OCI-LY3 (cell line): ENCODE measurements around the gene DENND1C.

Experiments
- H2AFZ ChIP-seq: fragments of 200-600, 300-600 bp; shearing (Covaris generic); 2 replicates; pipeline ENCODE4 v1.6.0; 2014; ENCODE audit warnings: antibody characterized with exemption, low read depth, low read length
- H3K27ac ChIP-seq: fragments of 200-600, 300-600 bp; sonication (generic); 2 replicates; pipeline ENCODE4 v1.5.1; 2014; ENCODE audit warnings: mild to moderate bottlenecking, low read length, moderate library complexity, mixed read lengths
- H3K27me3 ChIP-seq: fragments of 200-600, 300-600 bp; sonication (generic); 2 replicates; pipeline ENCODE4 v1.6.1; 2014; ENCODE audit warnings: low read depth, low read length, mixed read lengths
- H3K36me3 ChIP-seq: fragments of 200-600, 300-600 bp; sonication (generic); replicated peaks from 2 replicates; pipeline ENCODE3; 2014; ENCODE audit warnings: low read depth, low read length, mixed read lengths
- H3K4me1 ChIP-seq: fragments of 300-600, 200-600 bp; sonication (generic); 2 replicates; pipeline ENCODE4 v1.6.1; 2014; ENCODE audit warnings: low read length, mixed read lengths
- H3K4me2 ChIP-seq: fragments of 200-600, 300-600 bp; sonication (generic); 2 replicates; pipeline ENCODE4 v1.6.1; 2014; ENCODE audit warnings: low read length, mixed read lengths
- H3K4me3 ChIP-seq: fragments of 300-600, 200-600 bp; sonication (generic); 2 replicates; pipeline ENCODE4 v1.5.1; 2014; ENCODE audit warnings: antibody characterized with exemption, mild to moderate bottlenecking, low read length, moderate library complexity
- H3K79me2 ChIP-seq: fragments of 300-600, 200-600 bp; shearing (Covaris generic); 2 replicates; pipeline ENCODE4 v1.6.1; 2014; ENCODE audit warnings: mild to moderate bottlenecking, low read length, mixed read lengths
- H3K9ac ChIP-seq: fragments of 300-600, 200-600 bp; shearing (Covaris generic); 2 replicates; pipeline ENCODE4 v1.6.0; 2014; ENCODE audit warnings: mild to moderate bottlenecking, low read length, moderate library complexity
- H3K9me3 ChIP-seq: fragments of 200-600, 300-600 bp; shearing (Covaris generic); 2 replicates; pipeline ENCODE4 v1.6.1; 2014; ENCODE audit warnings: low read length, mixed read lengths; ENCODE audit not compliant: insufficient read depth
- H4K20me1 ChIP-seq: fragments of 200-600, 300-600 bp; sonication (generic); 2 replicates; pipeline ENCODE4 v1.6.1; 2016; ENCODE audit warnings: low read length, mixed read lengths; ENCODE audit not compliant: insufficient read depth
- EZH2phosphoT487 ChIP-seq: fragments of 200-600 bp; shearing (Covaris generic); IDR thresholded peaks from 2 replicates; pipeline ENCODE4 v1.6.1; 2018; ENCODE audit warnings: antibody characterized with exemption, mixed run types, low read depth
- TF ChIP-seq, protein P1 (sequence below): fragments of 200-600, 300-600 bp; sonication (generic); IDR thresholded peaks from 2 replicates; pipeline ENCODE4 v1.5.1; 2014; ENCODE audit warnings: antibody characterized with exemption, low read length, low read depth

The DENND1C gene

GRCh38 chr19:6464070-6464873 lies 17.3 kb downstream of the DENND1C start, which contains the start of gene CRB3:
TSS of gene CRB3 (plus strand) at chr19:6464271. CDS start at chr19:6464702, 431 bp downstream.
- peak within 1 kb of the TSS; percentile 92 for H3K9ac ChIP-seq
- H3K27ac ChIP-seq: peak within 1 kb of the TSS; percentile 92
- H3K4me2 ChIP-seq: peak within 1 kb of the TSS; percentile 82
- TF ChIP-seq, protein P1, sequence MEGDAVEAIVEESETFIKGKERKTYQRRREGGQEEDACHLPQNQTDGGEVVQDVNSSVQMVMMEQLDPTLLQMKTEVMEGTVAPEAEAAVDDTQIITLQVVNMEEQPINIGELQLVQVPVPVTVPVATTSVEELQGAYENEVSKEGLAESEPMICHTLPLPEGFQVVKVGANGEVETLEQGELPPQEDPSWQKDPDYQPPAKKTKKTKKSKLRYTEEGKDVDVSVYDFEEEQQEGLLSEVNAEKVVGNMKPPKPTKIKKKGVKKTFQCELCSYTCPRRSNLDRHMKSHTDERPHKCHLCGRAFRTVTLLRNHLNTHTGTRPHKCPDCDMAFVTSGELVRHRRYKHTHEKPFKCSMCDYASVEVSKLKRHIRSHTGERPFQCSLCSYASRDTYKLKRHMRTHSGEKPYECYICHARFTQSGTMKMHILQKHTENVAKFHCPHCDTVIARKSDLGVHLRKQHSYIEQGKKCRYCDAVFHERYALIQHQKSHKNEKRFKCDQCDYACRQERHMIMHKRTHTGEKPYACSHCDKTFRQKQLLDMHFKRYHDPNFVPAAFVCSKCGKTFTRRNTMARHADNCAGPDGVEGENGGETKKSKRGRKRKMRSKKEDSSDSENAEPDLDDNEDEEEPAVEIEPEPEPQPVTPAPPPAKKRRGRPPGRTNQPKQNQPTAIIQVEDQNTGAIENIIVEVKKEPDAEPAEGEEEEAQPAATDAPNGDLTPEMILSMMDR: no peak
- TF ChIP-seq EZH2phosphoT487: no peak
- no peaks in the 10 kb centered on the region for H3K27me3 ChIP-seq
- H4K20me1 ChIP-seq: no peaks in the 10 kb centered on the region
- peaks cover 36% of the 10 kb centered on the region for H3K79me2 ChIP-seq
- no peak within 1 kb of the TSS; the same call in 1 of the 2 replicates for H2AFZ ChIP-seq
- peak within 1 kb of the TSS; percentile 83 for H3K4me3 ChIP-seq
- no peaks in the 10 kb centered on the region for H3K9me3 ChIP-seq
- H3K4me1 ChIP-seq: peaks cover 48% of the 10 kb centered on the region
- peaks cover 34% of the 10 kb centered on the region for H3K36me3 ChIP-seq

DNA sequence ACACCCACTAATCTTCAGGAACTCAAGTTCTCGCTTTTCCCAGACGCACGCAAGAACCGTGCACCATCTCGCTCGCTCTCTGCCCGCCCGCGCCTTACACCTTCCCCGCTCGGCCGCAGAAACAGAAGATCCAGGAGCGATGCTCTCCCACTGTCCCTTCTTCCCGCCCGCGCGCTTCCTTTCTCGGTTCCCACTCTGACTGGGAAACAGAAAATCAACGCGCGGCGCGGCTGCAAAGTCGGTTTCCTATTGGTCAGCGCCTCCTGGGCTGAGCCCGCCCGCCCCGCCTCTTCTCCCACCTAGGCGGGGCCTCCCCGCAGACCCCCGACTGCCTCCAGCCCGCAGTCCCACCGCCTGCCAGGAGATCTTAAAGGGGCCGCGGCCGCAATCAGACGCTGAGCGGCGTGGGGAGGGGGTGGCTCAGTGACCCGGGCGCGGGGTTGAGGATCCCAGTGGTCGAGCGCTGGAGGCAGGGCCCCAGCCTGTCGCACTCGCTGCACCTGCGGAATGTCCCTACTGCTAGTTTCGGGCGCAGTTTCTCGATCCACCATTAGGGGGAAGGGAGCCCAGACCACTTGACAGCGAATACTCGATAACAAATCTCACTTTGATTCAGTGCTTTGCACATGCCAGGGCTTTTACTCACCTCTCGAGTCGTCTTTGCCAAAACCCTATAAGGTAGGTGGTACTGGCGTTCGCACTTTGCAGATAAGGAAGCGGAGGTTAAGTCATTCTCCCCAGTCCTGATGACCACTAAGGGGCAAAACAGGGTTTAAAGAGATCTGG lies 21.3 kb downstream of the DENND1C start:
- Histone ChIP-seq H3K27ac (peak overlapping the region; percentile 87), H3K36me3 (peaks cover 26% of the 10 kb centered on the region), H4K20me1 (no peaks in the 10 kb centered on the region), H2AFZ (peak overlapping the region; percentile 4; the same call in 1 of the 2 replicates), H3K4me1 (peaks cover 38% of the 10 kb centered on the region), H3K4me3 (peak overlapping the region; percentile 85), H3K9me3 (0 out of 2 replicates have a peak, but pooled peaks cover under 1% of the 10 kb centered on the region), H3K9ac (peak overlapping the region; percentile 85), H3K4me2 (peak overlapping the region; percentile 94), H3K27me3 (no peaks in the 10 kb centered on the region), H3K79me2 (peaks cover 40% of the 10 kb centered on the region)
- TF ChIP-seq, protein P1: peak; percentile 37
- no peak for TF ChIP-seq EZH2phosphoT487

GRCh38 chr19:6459262-6460098 lies 22.1 kb downstream of the DENND1C start, which contains the start of gene SLC25A23:
TSS of gene SLC25A23 (minus strand) at chr19:6459792. CDS start at chr19:6459628, 164 bp downstream.
- Histone ChIP-seq H3K9me3 (peaks cover 9% of the 10 kb centered on the region; the same call in 1 of the 2 replicates), H3K36me3 (peaks cover 35% of the 10 kb centered on the region), H3K27ac (peak within 1 kb of the TSS; percentile 87), H3K4me1 (peaks cover 35% of the 10 kb centered on the region), H3K4me3 (peak within 1 kb of the TSS; percentile 85), H3K4me2 (peak within 1 kb of the TSS; percentile 94), H3K79me2 (peaks cover 32% of the 10 kb centered on the region), H3K9ac (peak within 1 kb of the TSS; percentile 85), H3K27me3 (no peaks in the 10 kb centered on the region), H2AFZ (peak within 1 kb of the TSS; percentile 4; the same call in 1 of the 2 replicates), H4K20me1 (no peaks in the 10 kb centered on the region)
- TF ChIP-seq, protein P1: no peak
- no peak for TF ChIP-seq EZH2phosphoT487
